Keratinocyte (primary cell): ENCODE results near the gene CDH6. TPM values are rescaled to one million over a fixed set of nuclear protein-coding genes. Genes with fewer than 3 reads are reported as not detected.

ENCODE experiments used
- DNase-seq: peaks from one replicate; pipeline ENCODE4 v3.0.0-alpha.2; 2011; ENCODE audit warnings: low read depth, missing footprints, low spot score
- FAIRE-seq: peaks from 2 replicates; lab custom pipeline; 2011; peaks lifted over from hg19 to GRCh38; lab: Jason Lieb, UNC
- H2AFZ ChIP-seq: 2 replicates; pipeline ENCODE4 v1.6.0; 2012; ENCODE audit warnings: low read length, control low read depth, inconsistent platforms; ENCODE audit not compliant: control insufficient read depth
- H3K27ac ChIP-seq: 2 replicates; pipeline ENCODE4 v1.5.1; 2011; ENCODE audit warnings: low read length; ENCODE audit not compliant: control insufficient read depth, insufficient read depth
- H3K27me3 ChIP-seq: 3 replicates; pipeline ENCODE4 v1.6.0; 2011; ENCODE audit warnings: low read length; ENCODE audit not compliant: control insufficient read depth, insufficient read depth; ENCODE audit errors: extremely low read depth
- H3K36me3 ChIP-seq, 2 experiments: 2 replicates in 1 of 2; 3 replicates in 1 of 2; pipeline ENCODE4 v1.5.1; 2011; ENCODE audit warnings: low read length in 2 of 2, mild to moderate bottlenecking in 1 of 2; ENCODE audit not compliant: control insufficient read depth in 2 of 2, insufficient read depth in 2 of 2; ENCODE audit errors: extremely low read depth in 1 of 2
- H3K4me1 ChIP-seq: 3 replicates; pipeline ENCODE4 v1.5.1; 2011; ENCODE audit warnings: low read length; ENCODE audit not compliant: control insufficient read depth, insufficient read depth; ENCODE audit errors: extremely low read depth
- H3K4me2 ChIP-seq: 3 replicates; pipeline ENCODE4 v1.6.0; 2011; ENCODE audit warnings: low read depth, low read length; ENCODE audit not compliant: control insufficient read depth, insufficient read depth; ENCODE audit errors: extremely low read depth
- H3K4me3 ChIP-seq, 3 experiments: fragments of 200-600 bp in 1 of 3; sonication (generic) in 1 of 3; 2 replicates in 2 of 3; 3 replicates in 1 of 3; pipeline ENCODE4 v1.5.1; 2011 to 2016; ENCODE audit warnings: low read length in 3 of 3, mild to moderate bottlenecking in 3 of 3, control low read depth in 2 of 3, inconsistent platforms in 1 of 3, low read depth in 1 of 3, mixed read lengths in 1 of 3, mixed run types in 1 of 3, moderate library complexity in 1 of 3; ENCODE audit not compliant: control insufficient read depth in 2 of 3, insufficient read depth in 2 of 3; ENCODE audit errors: extremely low read depth in 1 of 3
- H3K79me2 ChIP-seq: 2 replicates; pipeline ENCODE4 v1.6.0; 2012; ENCODE audit warnings: low read length; ENCODE audit not compliant: control insufficient read depth, insufficient read depth
- H3K9ac ChIP-seq: 3 replicates; pipeline ENCODE4 v1.6.0; 2011; ENCODE audit warnings: low read length; ENCODE audit not compliant: control insufficient read depth, insufficient read depth; ENCODE audit errors: extremely low read depth
- H3K9me1 ChIP-seq: 3 replicates; pipeline ENCODE4 v1.6.0; 2011; ENCODE audit warnings: low read length; ENCODE audit not compliant: control insufficient read depth, insufficient read depth; ENCODE audit errors: extremely low read depth
- H3K9me3 ChIP-seq: 2 replicates; pipeline ENCODE4 v1.5.1; 2012; ENCODE audit warnings: low read depth, low read length; ENCODE audit not compliant: control insufficient read depth
- H4K20me1 ChIP-seq: 3 replicates; pipeline ENCODE4 v1.6.0; 2011; ENCODE audit warnings: low read length; ENCODE audit not compliant: control insufficient read depth, insufficient read depth; ENCODE audit errors: extremely low read depth
- CTCF ChIP-seq, 3 experiments: IDR thresholded peaks in 1 of 3; conservative IDR thresholded peaks in 1 of 3; optimal IDR thresholded peaks in 1 of 3; 2 replicates in 2 of 3; 3 replicates in 1 of 3; pipeline versions ENCODE3 to v1.5.1; 2011; ENCODE audit warnings: low read length in 3 of 3, mild to moderate bottlenecking in 3 of 3, moderate library complexity in 2 of 3, control low read depth in 1 of 3, inconsistent platforms in 1 of 3; ENCODE audit not compliant: insufficient read depth in 2 of 3; ENCODE audit errors: extremely low read depth in 1 of 3
- EZH2 ChIP-seq: IDR thresholded peaks from one replicate; pipeline ENCODE4 v1.6.1; 2012; ENCODE audit warnings: inconsistent platforms, mild to moderate bottlenecking, low read length, moderate library complexity
- dilution Hi-C: fragments of 300-500 bp; cut with MboI; formaldehyde crosslinking; loops from one replicate; pipeline ENCODE4 v1.7.0; 2020; ENCODE audit warnings: low sequenced_read_pairs; ENCODE audit not compliant: extremely low pct_ligation_motif_present
- polyA plus RNA-seq, 5 experiments: library from polyadenylated mRNA; depleted of rRNA in 3 of 5; stranded (reverse) in 3 of 5; stranded (forward) in 1 of 5; unstranded in 1 of 5; fragments of >200 nt; gene quantifications; 1 replicate in 1 of 5; 2 replicates in 3 of 5; 3 replicates in 1 of 5; pipeline versions ENCODE4 v1.2.1 to v1.2.3, GENCODE V29; 2011 to 2012; ENCODE audit warnings: missing spikeins in 2 of 5, low read depth in 1 of 5, low replicate concordance in 1 of 5

The CDH6 gene
- polyA plus RNA-seq, 1 donor (not counting 4 experiments of a cell fraction or from before 2014, with no cell fraction given): not detected

GRCh38 chr5:31226651-31227050 lies 33.2 kb downstream of the CDH6 start:
- Histone ChIP-seq H3K27ac (no peak overlapping the region), H3K9me3 (no peaks in the 10 kb centered on the region), H3K4me1 (no peaks in the 10 kb centered on the region), H3K79me2 (no peaks in the 10 kb centered on the region), H3K36me3 (no peaks in the 10 kb centered on the region), H4K20me1 (no peaks in the 10 kb centered on the region), H3K27me3 (no peaks in the 10 kb centered on the region), H2AFZ (no peak overlapping the region), H3K9me1 (no peaks in the 10 kb centered on the region), H3K9ac (no peak overlapping the region), H3K4me3 (no peak overlapping the region), H3K4me2 (no peak overlapping the region)
- TF ChIP-seq EZH2 (no peak), CTCF (optimal IDR thresholded peaks at IDR 0.05 in 1 of 3, IDR thresholded peaks at IDR 0.05 in 1 of 3, conservative IDR thresholded peaks at IDR 0.05 in 1 of 3; ENCODE audit: extremely low read depth in 1 of 3, insufficient read depth in 2 of 3, low read length in 3 of 3) (no peak)
- dilution Hi-C loops: no loop called here
- FAIRE-seq: no peak
- DNase-seq: no peak

GRCh38 chr5:31229266-31229665 lies 35.8 kb downstream of the CDH6 start:
- FAIRE-seq: no peak
- DNase-seq: no peak
- Histone ChIP-seq H3K27me3 (no peaks in the 10 kb centered on the region), H3K79me2 (no peaks in the 10 kb centered on the region), H3K9ac (no peak overlapping the region), H3K4me2 (no peak overlapping the region), H3K9me3 (no peaks in the 10 kb centered on the region), H3K9me1 (no peaks in the 10 kb centered on the region), H3K36me3 (no peaks in the 10 kb centered on the region), H3K4me3 (no peak overlapping the region), H3K27ac (no peak overlapping the region), H2AFZ (no peak overlapping the region), H3K4me1 (no peaks in the 10 kb centered on the region), H4K20me1 (no peaks in the 10 kb centered on the region)
- dilution Hi-C loops: no loop called here
- TF ChIP-seq EZH2: no peak
- TF ChIP-seq CTCF (optimal IDR thresholded peaks at IDR 0.05 in 1 of 3, IDR thresholded peaks at IDR 0.05 in 1 of 3, conservative IDR thresholded peaks at IDR 0.05 in 1 of 3; ENCODE audit: extremely low read depth in 1 of 3, insufficient read depth in 2 of 3, low read length in 3 of 3): no peak
